Epithelial cell of esophagus (primary cell): ENCODE data around the gene COL8A2.

Experiments used
- DNase-seq: peaks from one replicate; pipeline ENCODE4 v3.0.0; 2010; ENCODE audit warnings: low read depth
- H3K4me3 ChIP-seq: 2 replicates; pipeline ENCODE4 v1.5.1; 2011; ENCODE audit warnings: mild to moderate bottlenecking, low read length, control low read depth
- TF ChIP-seq, protein P1 (sequence below): IDR thresholded peaks from 2 replicates; pipeline ENCODE4 v1.5.1; 2011; ENCODE audit warnings: low read depth, mild to moderate bottlenecking, low read length, control low read depth, inconsistent platforms; ENCODE audit not compliant: insufficient read depth; ENCODE audit errors: missing control alignments

Gene COL8A2

GRCh38 chr1:36166938-36167905 lies 42.2 kb upstream of the COL8A2 start:
- no peak overlapping the region for H3K4me3 ChIP-seq
- peak; percentile 73 for DNase-seq
- TF ChIP-seq, protein P1, sequence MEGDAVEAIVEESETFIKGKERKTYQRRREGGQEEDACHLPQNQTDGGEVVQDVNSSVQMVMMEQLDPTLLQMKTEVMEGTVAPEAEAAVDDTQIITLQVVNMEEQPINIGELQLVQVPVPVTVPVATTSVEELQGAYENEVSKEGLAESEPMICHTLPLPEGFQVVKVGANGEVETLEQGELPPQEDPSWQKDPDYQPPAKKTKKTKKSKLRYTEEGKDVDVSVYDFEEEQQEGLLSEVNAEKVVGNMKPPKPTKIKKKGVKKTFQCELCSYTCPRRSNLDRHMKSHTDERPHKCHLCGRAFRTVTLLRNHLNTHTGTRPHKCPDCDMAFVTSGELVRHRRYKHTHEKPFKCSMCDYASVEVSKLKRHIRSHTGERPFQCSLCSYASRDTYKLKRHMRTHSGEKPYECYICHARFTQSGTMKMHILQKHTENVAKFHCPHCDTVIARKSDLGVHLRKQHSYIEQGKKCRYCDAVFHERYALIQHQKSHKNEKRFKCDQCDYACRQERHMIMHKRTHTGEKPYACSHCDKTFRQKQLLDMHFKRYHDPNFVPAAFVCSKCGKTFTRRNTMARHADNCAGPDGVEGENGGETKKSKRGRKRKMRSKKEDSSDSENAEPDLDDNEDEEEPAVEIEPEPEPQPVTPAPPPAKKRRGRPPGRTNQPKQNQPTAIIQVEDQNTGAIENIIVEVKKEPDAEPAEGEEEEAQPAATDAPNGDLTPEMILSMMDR, result no peak

- TF ChIP-seq, protein P1, result no peak
- no peak for DNase-seq
- H3K4me3 ChIP-seq, result no peak overlapping the region
These were observed 41.1 kb upstream of the COL8A2 start for GRCh38 chr1:36166136-36166535.

- TF ChIP-seq, protein P1, result no peak
- no peak overlapping the region for H3K4me3 ChIP-seq
- no peak for DNase-seq
These were observed 40.1 kb upstream of the COL8A2 start for GRCh38 chr1:36165145-36165544.

DNA sequence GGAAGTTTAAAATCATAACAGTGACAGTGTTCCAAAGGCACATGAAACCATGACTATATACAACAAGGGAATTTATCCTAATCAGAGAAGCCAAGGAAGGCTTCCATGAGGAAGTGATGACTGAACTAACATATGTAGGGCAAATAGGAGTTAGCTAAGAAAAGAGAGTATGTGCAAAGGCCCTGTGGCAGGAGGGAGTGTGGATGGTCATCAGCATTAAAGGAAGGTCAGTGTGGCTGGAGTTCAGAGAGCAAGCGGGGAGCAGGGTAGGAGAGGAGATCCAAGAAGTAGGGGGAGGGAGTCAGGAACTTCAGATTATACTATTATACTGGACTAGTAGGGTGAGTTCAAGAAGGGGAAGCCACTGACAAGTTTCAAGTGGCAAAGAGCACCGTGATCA lies 39.3 kb upstream of the COL8A2 start:
- no peak overlapping the region for H3K4me3 ChIP-seq
- TF ChIP-seq, protein P1, result no peak
- DNase-seq, result no peak

DNA sequence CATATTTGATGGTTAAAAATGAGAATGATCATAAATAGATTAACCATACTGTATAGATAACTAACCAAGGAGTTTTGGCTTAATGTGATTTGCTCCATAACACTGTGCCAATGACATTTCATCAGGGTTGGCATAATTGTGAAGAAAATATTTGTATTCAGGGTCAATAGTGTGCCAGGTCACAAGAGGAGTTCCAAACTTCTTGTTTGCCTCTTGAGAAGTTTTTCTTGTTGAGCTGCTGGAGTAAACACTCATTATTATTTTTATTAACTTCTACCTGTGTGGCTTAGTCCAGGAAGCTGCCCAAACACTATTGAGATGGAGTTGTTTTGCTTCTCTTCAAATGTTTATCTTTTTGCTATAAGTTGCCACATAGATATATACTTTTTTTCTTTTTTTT lies 38.4 kb upstream of the COL8A2 start:
- H3K4me3 ChIP-seq, result no peak overlapping the region
- TF ChIP-seq, protein P1, result no peak
- DNase-seq, result no peak

DNA sequence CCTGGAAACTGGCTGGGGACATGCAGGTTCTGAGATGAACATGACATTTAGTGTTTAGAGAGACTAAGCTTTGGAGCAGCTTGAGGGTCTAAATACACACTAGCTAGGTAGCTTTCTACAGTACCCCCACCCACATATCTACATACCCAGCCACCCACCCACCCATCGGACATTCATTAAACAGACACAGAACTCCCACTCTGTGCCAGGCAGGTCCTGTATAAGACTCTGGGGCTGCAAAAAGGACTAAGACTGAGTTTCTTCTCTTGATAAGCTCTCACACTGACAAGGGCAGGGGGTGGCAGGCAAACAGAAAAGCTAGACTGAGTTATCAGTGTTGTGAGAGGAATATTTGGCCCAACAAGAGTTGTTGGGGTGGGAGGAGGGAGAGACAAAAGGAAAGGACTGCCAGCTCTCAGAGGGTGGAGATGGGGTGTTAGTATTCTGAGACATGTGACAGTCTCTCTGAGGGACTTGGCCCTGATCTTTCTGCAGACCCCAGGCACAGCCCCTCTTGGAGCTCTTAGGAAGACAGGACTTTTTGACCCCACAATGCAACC lies 37.7 kb upstream of the COL8A2 start:
- no peak overlapping the region for H3K4me3 ChIP-seq
- TF ChIP-seq, protein P1, result no peak
- no peak for DNase-seq
